ENCODE data around the gene F13B. TPM values are rescaled to one million over a fixed set of nuclear protein-coding genes. Genes with fewer than 3 reads are reported as not detected.

The F13B gene
- total and polyA plus RNA-seq, 2 donors (not counting 3 experiments of a cell fraction or from before 2014, with no cell fraction given) = not detected

DNA sequence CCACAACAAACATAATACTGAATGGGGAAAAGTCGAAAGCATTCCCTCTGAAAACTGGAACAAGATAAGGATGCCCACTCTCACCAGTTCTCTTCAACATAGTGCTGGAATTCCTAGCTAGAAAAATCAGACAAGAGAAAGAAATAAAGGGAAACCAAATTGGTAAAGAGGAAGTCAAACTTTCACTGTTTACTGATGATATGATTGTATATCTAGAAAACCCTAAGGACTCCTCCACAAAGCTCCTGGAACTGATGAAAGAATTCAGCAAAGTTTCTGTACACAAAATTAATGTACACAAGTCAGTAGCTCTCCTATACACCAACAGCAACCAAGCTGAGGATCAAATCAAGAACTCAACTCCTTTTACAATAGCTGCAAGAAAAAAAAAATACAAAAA is 6.9 kb upstream of the F13B start:
- POLR2A ChIA-PET = no interaction called here
- DNase-seq (ENCODE audit: low read depth, low spot score) = no peak
- dilution Hi-C loops (cut with MboI; ENCODE audit: extremely low pct_ligation_motif_present, low sequenced_read_pairs) = no loop called here

More for the DNA sequence above, 6.9 kb upstream of the F13B start:
- no peak overlapping the region for H3K4me3 ChIP-seq (replicated peaks in 1 of 3; ENCODE audit: insufficient read depth in 1 of 3, low read depth in 1 of 3, low read length in 3 of 3)
- no peak overlapping the region for H2AFZ ChIP-seq (ENCODE audit: low read depth, low read length)
- H3K4me2 ChIP-seq (ENCODE audit: insufficient read depth, low read length) = no peak overlapping the region
- BruUV-seq (replicated peaks) = no TSS peak
- no peaks in the 10 kb centered on the region for H4K20me1 ChIP-seq (replicated peaks; ENCODE audit: control insufficient read depth, extremely low read depth, insufficient read depth, low read length)
- FAIRE-seq = no peak
- H3K9me1 ChIP-seq (replicated peaks; ENCODE audit: control insufficient read depth, extremely low read depth, insufficient read depth, low read length) = no peaks in the 10 kb centered on the region
- intact Hi-C loops (cut with micrococcal nuclease) = no loop called here
- no peaks in the 10 kb centered on the region for H3K4me1 ChIP-seq (ENCODE audit: control insufficient read depth, extremely low read depth, insufficient read depth, low read length)
- H3K27me3 ChIP-seq (ENCODE audit: control insufficient read depth in 2 of 2, insufficient read depth in 2 of 2, low read length in 2 of 2) = no peaks in the 10 kb centered on the region
- CTCF ChIA-PET = no interaction called here
- TF ChIP-seq CTCF (IDR thresholded peaks at IDR 0.05; ENCODE audit: extremely low read depth in 1 of 2, insufficient read depth in 1 of 2, low read depth in 1 of 2, low read length in 2 of 2) (no peak), JUN (IDR thresholded peaks at IDR 0.05; ENCODE audit: borderline replicate concordance, insufficient read depth, insufficient read length, low read depth) (no peak), POLR2A (IDR thresholded peaks at IDR 0.05; ENCODE audit: low read depth, low read length) (no peak), FOS (IDR thresholded peaks at IDR 0.05; ENCODE audit: borderline replicate concordance, insufficient read depth, low read length) (no peak), EZH2 (IDR thresholded peaks at IDR 0.05; ENCODE audit: borderline replicate concordance, low read depth, low read length, severe bottlenecking) (no peak), POLR2AphosphoS5 (IDR thresholded peaks at IDR 0.05; ENCODE audit: insufficient read depth, low read depth, low read length) (no peak), MYC (IDR thresholded peaks at IDR 0.05; ENCODE audit: low read depth, low read length) (no peak), GATA2 (IDR thresholded peaks at IDR 0.05; ENCODE audit: insufficient read depth, insufficient read length, low read depth, low read length) (no peak)
- TF ChIP-seq, protein P1, sequence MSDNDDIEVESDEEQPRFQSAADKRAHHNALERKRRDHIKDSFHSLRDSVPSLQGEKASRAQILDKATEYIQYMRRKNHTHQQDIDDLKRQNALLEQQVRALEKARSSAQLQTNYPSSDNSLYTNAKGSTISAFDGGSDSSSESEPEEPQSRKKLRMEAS (IDR thresholded peaks at IDR 0.05; ENCODE audit: insufficient read depth, insufficient read length) = no peak
- no peaks in the 10 kb centered on the region for H3K36me3 ChIP-seq (ENCODE audit: control insufficient read depth in 2 of 2, extremely low read depth in 1 of 2, insufficient read depth in 2 of 2, low read length in 2 of 2)
- H3K27ac ChIP-seq (ENCODE audit: insufficient read depth, low read depth, low read length) = no peak overlapping the region
- no peak overlapping the region for H3K9ac ChIP-seq (replicated peaks; ENCODE audit: extremely low read depth, insufficient read depth, low read length)
- H3K79me2 ChIP-seq (ENCODE audit: control insufficient read depth, insufficient read depth, low read length) = no peaks in the 10 kb centered on the region
- H3K9me3 ChIP-seq (replicated peaks; ENCODE audit: control insufficient read depth, insufficient read depth, low read length) = no peaks in the 10 kb centered on the region
